ENCODE results near the gene GRWD1. TPM values are rescaled to one million over a fixed set of nuclear protein-coding genes. Genes with fewer than 3 reads are reported as not detected.

GRWD1 gene
- total RNA-seq, 2 donors from 2014 or later = 17.5 to 38.3 TPM

DNA sequence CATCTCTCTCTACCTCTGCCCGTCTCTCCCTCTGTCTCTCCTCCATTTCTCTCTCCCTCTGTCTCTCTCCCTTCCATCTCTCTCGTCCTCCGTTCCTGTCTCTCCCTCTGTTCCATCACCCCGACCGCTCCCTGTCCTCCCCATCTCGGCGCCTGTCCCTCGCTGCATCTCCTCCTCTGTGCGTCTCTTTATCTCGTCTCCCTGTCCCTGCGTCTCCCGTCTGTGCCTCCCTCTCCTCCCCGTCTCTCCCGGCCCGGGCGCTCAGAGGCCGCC is 47.7 kb upstream of the GRWD1 start:
- peak overlapping the region; percentile 66 for H3K4me3 ChIP-seq
- H3K36me3 ChIP-seq = no peaks in the 10 kb centered on the region
- peaks cover 2 to 9% of the 10 kb centered on the region in 2 donors for H3K4me1 ChIP-seq (ENCODE audit: control insufficient read depth in 1 of 2, low read depth in 2 of 2)
- ATAC-seq (ENCODE audit: insufficient number of reproducible peaks, low FRiP score, low read depth) (no peak), DNase-seq (ENCODE audit: low spot score) (no peak)
- TF ChIP-seq, protein P1, sequence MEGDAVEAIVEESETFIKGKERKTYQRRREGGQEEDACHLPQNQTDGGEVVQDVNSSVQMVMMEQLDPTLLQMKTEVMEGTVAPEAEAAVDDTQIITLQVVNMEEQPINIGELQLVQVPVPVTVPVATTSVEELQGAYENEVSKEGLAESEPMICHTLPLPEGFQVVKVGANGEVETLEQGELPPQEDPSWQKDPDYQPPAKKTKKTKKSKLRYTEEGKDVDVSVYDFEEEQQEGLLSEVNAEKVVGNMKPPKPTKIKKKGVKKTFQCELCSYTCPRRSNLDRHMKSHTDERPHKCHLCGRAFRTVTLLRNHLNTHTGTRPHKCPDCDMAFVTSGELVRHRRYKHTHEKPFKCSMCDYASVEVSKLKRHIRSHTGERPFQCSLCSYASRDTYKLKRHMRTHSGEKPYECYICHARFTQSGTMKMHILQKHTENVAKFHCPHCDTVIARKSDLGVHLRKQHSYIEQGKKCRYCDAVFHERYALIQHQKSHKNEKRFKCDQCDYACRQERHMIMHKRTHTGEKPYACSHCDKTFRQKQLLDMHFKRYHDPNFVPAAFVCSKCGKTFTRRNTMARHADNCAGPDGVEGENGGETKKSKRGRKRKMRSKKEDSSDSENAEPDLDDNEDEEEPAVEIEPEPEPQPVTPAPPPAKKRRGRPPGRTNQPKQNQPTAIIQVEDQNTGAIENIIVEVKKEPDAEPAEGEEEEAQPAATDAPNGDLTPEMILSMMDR (IDR thresholded peaks at IDR 0.05) = no peak
- no peaks in the 10 kb centered on the region for H3K9me3 ChIP-seq
- peaks cover 17% of the 10 kb centered on the region for H3K27me3 ChIP-seq (replicated peaks; ENCODE audit: insufficient read depth)
- H3K27ac ChIP-seq = no peak overlapping the region

DNA sequence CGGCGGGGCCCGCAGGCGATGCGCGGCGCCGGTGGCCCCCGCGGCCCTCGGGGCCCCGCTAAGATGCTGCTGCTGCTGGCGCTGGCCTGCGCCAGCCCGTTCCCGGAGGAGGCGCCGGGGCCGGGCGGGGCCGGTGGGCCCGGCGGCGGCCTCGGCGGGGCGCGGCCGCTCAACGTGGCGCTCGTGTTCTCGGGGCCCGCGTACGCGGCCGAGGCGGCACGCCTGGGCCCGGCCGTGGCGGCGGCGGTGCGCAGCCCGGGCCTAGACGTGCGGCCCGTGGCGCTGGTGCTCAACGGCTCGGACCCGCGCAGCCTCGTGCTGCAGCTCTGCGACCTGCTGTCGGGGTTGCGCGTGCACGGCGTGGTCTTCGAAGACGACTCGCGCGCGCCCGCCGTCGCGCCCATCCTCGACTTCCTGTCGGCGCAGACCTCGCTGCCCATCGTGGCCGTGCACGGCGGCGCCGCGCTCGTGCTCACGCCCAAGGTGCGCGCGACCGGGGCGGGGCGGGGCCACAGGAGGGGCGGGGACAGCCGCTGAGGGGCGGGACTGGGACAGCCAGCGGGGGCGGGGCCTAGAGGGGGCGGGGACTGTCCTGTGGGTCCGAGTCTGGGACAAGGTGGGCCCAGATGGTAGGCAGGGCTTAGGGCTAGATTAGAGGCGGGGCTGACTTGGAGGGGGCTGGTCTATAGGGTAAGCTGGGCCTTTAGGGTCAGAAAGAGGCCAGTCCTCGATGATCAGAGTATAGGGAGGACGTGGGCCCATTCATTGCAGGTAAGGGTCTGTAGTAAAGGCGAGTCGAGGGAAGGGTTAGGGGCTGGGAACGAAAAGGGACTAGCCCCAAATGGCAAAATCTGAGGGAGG is 47.2 kb upstream of the GRWD1 start:
- peak overlapping the region; percentile 66 for H3K4me3 ChIP-seq
- DNase-seq (ENCODE audit: low spot score) (peak; percentile 21), ATAC-seq (ENCODE audit: insufficient number of reproducible peaks, low FRiP score, low read depth) (no peak)
- H3K27me3 ChIP-seq (replicated peaks; ENCODE audit: insufficient read depth) = peaks cover 17% of the 10 kb centered on the region
- peaks cover 0 to 6% of the 10 kb centered on the region in 2 donors for H3K4me1 ChIP-seq (ENCODE audit: control insufficient read depth in 1 of 2, low read depth in 2 of 2)
- H3K9me3 ChIP-seq = no peaks in the 10 kb centered on the region
- H3K36me3 ChIP-seq = no peaks in the 10 kb centered on the region
- TF ChIP-seq, protein P1 (IDR thresholded peaks at IDR 0.05) = no peak
- no peak overlapping the region for H3K27ac ChIP-seq

DNA sequence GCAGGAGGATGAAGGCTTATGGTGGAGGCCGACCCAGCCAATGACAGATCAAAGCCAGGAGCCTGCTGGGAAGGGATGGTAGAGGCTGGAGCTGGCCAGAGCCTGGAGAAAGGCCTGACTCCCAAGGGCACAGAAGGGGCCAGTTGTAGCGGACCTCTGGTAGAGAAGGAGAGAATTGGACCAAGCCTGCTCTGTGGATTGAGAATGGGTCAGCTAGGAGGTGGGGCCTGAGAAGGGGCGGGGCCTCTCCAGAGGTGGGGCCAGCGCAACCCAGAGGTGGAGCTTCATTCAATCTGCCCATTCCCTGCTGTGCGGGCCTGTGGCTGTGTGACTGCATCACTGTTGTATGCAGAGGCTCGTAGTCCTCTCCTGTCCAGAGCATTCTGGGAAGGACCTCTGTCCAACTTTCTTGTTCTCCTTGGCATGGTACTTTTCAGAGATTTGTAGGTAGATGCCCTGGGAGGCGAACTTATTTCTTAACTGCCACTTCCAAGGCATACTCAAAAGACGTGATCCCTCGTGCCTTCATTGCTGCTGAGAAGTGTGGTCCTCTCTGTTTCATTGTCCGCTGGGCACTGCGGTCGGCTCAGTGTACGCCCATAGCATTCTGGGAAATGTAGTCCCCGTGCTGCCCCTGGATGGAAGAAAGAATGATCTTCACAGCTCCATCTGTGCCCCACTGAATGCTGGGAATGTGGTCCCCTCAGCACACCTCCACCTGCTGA is 45.6 kb upstream of the GRWD1 start:
- Histone ChIP-seq H3K36me3 (no peaks in the 10 kb centered on the region), H3K4me3 (peak overlapping the region; percentile 62), H3K4me1 (ENCODE audit: control insufficient read depth in 1 of 2, low read depth in 2 of 2) (no peaks in the 10 kb centered on the region), H3K27me3 (replicated peaks; ENCODE audit: insufficient read depth) (peaks cover 17% of the 10 kb centered on the region), H3K27ac (no peak overlapping the region), H3K9me3 (no peaks in the 10 kb centered on the region)
- ATAC-seq (ENCODE audit: insufficient number of reproducible peaks, low FRiP score, low read depth) (peak; percentile 41), DNase-seq (ENCODE audit: low spot score) (no peak)
- TF ChIP-seq, protein P1 (IDR thresholded peaks at IDR 0.05) = no peak

DNA sequence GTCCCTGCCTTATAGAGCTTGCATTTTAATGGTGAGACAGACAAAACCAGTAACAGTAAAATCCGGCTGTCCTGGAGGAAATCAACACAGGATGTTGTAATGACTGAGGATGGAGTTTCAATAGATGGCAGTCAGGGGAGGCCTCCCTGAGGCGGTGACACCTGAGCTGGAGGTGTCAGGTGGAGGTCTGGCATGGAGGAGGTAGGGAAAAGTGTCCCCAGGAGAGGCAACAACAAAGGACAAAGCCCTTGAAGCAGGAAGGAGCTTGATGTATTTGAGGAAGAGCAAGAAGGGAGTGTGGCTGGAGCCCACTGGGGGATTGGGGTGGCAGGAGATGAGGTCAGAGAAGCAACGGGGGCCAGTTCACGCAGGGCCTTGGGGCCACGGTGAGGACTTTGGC is 44.5 kb upstream of the GRWD1 start:
- Histone ChIP-seq H3K4me3 (no peak overlapping the region), H3K4me1 (ENCODE audit: control insufficient read depth in 1 of 2, low read depth in 2 of 2) (no peaks in the 10 kb centered on the region), H3K27me3 (replicated peaks; ENCODE audit: insufficient read depth) (peaks cover 13% of the 10 kb centered on the region), H3K9me3 (no peaks in the 10 kb centered on the region), H3K36me3 (no peaks in the 10 kb centered on the region), H3K27ac (no peak overlapping the region)
- ATAC-seq (ENCODE audit: insufficient number of reproducible peaks, low FRiP score, low read depth) = no peak
- DNase-seq (ENCODE audit: low spot score) = no peak
- TF ChIP-seq, protein P1 (IDR thresholded peaks at IDR 0.05) = no peak

DNA sequence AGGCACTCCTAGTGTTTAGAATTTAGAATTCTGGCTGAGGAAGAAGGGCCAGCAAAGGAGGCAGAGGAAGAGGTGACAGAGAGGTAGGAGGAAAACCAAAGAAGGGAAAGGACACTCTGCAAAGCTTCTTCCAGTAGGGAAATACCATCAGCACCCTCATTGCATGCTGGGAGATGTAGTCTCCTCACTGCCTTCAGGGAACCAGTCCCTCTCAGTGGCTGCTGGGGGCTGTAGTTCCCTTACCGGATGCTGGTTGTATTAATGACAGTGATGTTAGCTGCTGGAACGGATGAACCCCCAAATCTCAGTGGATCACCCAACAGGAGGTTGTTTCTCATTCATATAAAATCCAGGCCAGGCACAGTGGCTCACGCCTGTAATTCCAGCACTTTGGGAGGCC is 42.2 kb upstream of the GRWD1 start:
- no peak for ATAC-seq (ENCODE audit: insufficient number of reproducible peaks, low FRiP score, low read depth)
- no peak overlapping the region for H3K4me3 ChIP-seq
- no peaks in the 10 kb centered on the region for H3K4me1 ChIP-seq (ENCODE audit: control insufficient read depth in 1 of 2, low read depth in 2 of 2)
- H3K9me3 ChIP-seq = no peaks in the 10 kb centered on the region
- no peak for DNase-seq (ENCODE audit: low spot score)
- H3K27ac ChIP-seq = no peak overlapping the region
- TF ChIP-seq, protein P1 (IDR thresholded peaks at IDR 0.05) = no peak
- H3K36me3 ChIP-seq = no peaks in the 10 kb centered on the region
- no peaks in the 10 kb centered on the region for H3K27me3 ChIP-seq (replicated peaks; ENCODE audit: insufficient read depth)
